ENCODE measurements around the gene STK38L. TPM values are rescaled to one million over a fixed set of nuclear protein-coding genes. Genes with fewer than 3 reads are reported as not detected.

STK38L gene
- total and polyA plus RNA-seq, 10 donors = 6.4 to 39.8 (median 26.3) TPM

DNA sequence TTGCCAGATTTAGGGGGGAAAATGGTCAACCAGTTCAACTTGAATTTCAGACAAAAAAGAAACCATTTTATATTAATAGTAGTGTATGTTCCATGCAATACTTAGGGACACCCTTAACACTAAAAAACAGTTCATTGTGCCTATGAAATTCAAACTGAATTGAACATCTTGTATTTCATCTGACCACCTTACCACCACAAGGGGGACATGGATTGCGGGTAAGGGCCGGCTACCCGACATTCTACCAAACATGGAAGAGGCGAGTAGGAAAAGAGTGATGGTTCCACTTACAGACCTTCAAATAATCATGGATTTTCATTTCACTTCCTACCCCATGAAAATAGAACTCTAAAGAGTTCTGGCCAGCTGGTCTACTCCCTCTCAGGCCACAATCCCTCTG lies 10.3 kb upstream of the STK38L start:
- peaks cover 4 to 34% (median 13%) of the 10 kb centered on the region in 6 donors for H3K4me1 ChIP-seq
- no peak overlapping the region for H3K4me3 ChIP-seq
- no peaks in the 10 kb centered on the region for H3K9me3 ChIP-seq
- H3K27me3 ChIP-seq (replicated peaks in 1 of 7) = no peaks in the 10 kb centered on the region
- no peak overlapping the region for H3K27ac ChIP-seq
- no peak for DNase-seq
- no peaks in the 10 kb centered on the region for H3K36me3 ChIP-seq
- WGBS, 5 donors = 95 to 99% (median 97%) methylated on average over 4 of the region's 4 CpGs
- intact Hi-C loops (cut with DNase I; ENCODE audit: low total_unique reads) = no loop called here
- TF ChIP-seq POLR2AphosphoS5 (IDR thresholded peaks at IDR 0.05) = no peak

- Histone ChIP-seq H3K27ac (peak overlapping the region in 4 of 8 donors; percentile 80 to 86 (median 84)), H3K27me3 (replicated peaks in 1 of 7) (no peaks in the 10 kb centered on the region), H3K4me3 (no peak overlapping the region), H3K9me3 (no peaks in the 10 kb centered on the region), H3K4me1 (peaks cover 4 to 38% (median 14%) of the 10 kb centered on the region in 6 donors), H3K36me3 (no peaks in the 10 kb centered on the region)
- intact Hi-C loops (cut with DNase I; ENCODE audit: low total_unique reads) = no loop called here
- TF ChIP-seq CTCF (IDR thresholded peaks at IDR 0.05 in 8 of 11, conservative IDR thresholded peaks at IDR 0.05 in 3 of 11) (no peak), POLR2AphosphoS5 (IDR thresholded peaks at IDR 0.05) (no peak)
- 64 to 94% (median 82%) methylated on average over 3 of the region's 3 CpGs for WGBS, 5 donors
- no peak for DNase-seq
Observed at GRCh38 chr12:27236498-27236897, 7.6 kb upstream of the STK38L start.

- Histone ChIP-seq H3K4me1 (peaks cover 4 to 38% (median 14%) of the 10 kb centered on the region in 6 donors), H3K9me3 (no peaks in the 10 kb centered on the region), H3K36me3 (no peaks in the 10 kb centered on the region), H3K27ac (peak overlapping the region; percentile 51 to 86 (median 82)), H3K27me3 (replicated peaks in 1 of 7) (no peaks in the 10 kb centered on the region), H3K4me3 (peak overlapping the region in 1 of 8 donors; percentile 35)
- no peak for DNase-seq
- intact Hi-C loops (cut with DNase I; ENCODE audit: low total_unique reads) = no loop called here
- no peak for TF ChIP-seq POLR2A (IDR thresholded peaks at IDR 0.05)
- TF ChIP-seq CTCF (IDR thresholded peaks at IDR 0.05 in 8 of 11, conservative IDR thresholded peaks at IDR 0.05 in 3 of 11) = no peak
- TF ChIP-seq POLR2AphosphoS5 (IDR thresholded peaks at IDR 0.05) = no peak
- 35 to 51% (median 42%) methylated on average over 6 of the region's 6 CpGs for WGBS, 5 donors
Observed at GRCh38 chr12:27237790-27238771, 6.0 kb upstream of the STK38L start.

GRCh38 chr12:27243006-27243405 lies 1.1 kb upstream of the STK38L start:
- DNase-seq = no peak
- no peaks in the 10 kb centered on the region for H3K36me3 ChIP-seq
- peaks cover 14 to 48% (median 32%) of the 10 kb centered on the region in 6 donors for H3K4me1 ChIP-seq
- H3K9me3 ChIP-seq = no peaks in the 10 kb centered on the region
- intact Hi-C loops (cut with DNase I; ENCODE audit: low total_unique reads) = no loop called here
- TF ChIP-seq POLR2AphosphoS5 (IDR thresholded peaks at IDR 0.05) (no peak), CTCF (IDR thresholded peaks at IDR 0.05 in 8 of 11, conservative IDR thresholded peaks at IDR 0.05 in 3 of 11) (no peak)
- peak overlapping the region in 1 of 8 donors; percentile 78 for H3K4me3 ChIP-seq
- peak overlapping the region in 7 of 8 donors; percentile 90 to 95 (median 91) for H3K27ac ChIP-seq
- no peaks in the 10 kb centered on the region for H3K27me3 ChIP-seq (replicated peaks in 1 of 7)
- WGBS, 5 donors = 74 to 90% (median 81%) methylated on average over 4 of the region's 4 CpGs

All from spleen (tissue), 11 donors.